Prostate gland (tissue), 2 donors: ENCODE results near the gene NSMCE1.

Experiments
- CTCF ChIP-seq, 4 experiments: fragments of 200-600 bp in 2 of 4; fragments of 450-650 bp in 2 of 4; sonication (generic) in 2 of 4; IDR thresholded peaks; 1 replicate in 3 of 4; 2 replicates in 1 of 4; pipeline ENCODE4 v1.5.1; 2016 to 2019; ENCODE audit warnings: antibody characterized with exemption in 4 of 4, mild to moderate bottlenecking in 2 of 4, moderate library complexity in 2 of 4
- POLR2A ChIP-seq: fragments of 450-650 bp; IDR thresholded peaks from one replicate; pipeline ENCODE4 v1.6.1; 2016; ENCODE audit warnings: antibody characterized with exemption, mild to moderate bottlenecking
- POLR2AphosphoS5 ChIP-seq: sonication (generic); formaldehyde crosslinking; IDR thresholded peaks from one replicate; pipeline ENCODE4 v1.6.1; 2017; ENCODE audit warnings: antibody characterized with exemption

GRCh38 chr16:27317320-27317719, 48.7 kb upstream of the NSMCE1 start:
- TF ChIP-seq CTCF (IDR thresholded peaks at IDR 0.05) (no peak), POLR2AphosphoS5 (peak; percentile 41), POLR2A (no peak)
